Measurements from ENCODE around the gene KCNH1. TPM values are rescaled to one million over a fixed set of nuclear protein-coding genes. Genes with fewer than 3 reads are reported as not detected.
A peak's percentile ranks its signal among the peaks of the same experiment; 100 is the strongest.

KCNH1 gene
- polyA plus RNA-seq, 1 of the 3 experiments (the other 2 are of a cell fraction), result 0.08 TPM

DNA sequence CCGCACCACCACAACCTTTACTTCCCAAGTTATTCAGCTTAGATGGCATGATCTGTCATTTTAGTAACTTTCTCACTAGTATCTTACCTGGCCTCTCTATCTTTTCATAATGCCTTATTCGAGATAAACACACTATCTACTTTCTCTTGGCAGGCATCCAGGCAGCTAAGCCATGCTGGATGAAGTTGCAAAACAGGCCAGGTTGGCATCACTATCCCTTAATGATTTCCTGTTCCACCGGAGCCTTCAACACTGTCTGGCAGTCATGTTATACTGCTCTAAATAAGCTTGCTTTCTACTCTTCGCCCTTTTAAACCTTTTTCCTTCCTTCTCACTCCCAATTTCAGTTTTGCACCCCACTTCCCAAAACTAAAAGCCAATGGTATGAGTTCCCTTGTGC, 12.0 kb upstream of the KCNH1 start:
- Histone ChIP-seq H3K9ac (no peak overlapping the region), H3K4me3 (ENCODE audit: low read depth in 2 of 2, low read length in 1 of 2) (no peak overlapping the region), H2AFZ (ENCODE audit: low read depth) (no peak overlapping the region), H3K4me2 (no peak overlapping the region), H3K27me3 (ENCODE audit: insufficient read depth) (no peaks in the 10 kb centered on the region), H3K9me2 (no peaks in the 10 kb centered on the region), H3K9me3 (no peaks in the 10 kb centered on the region), H3K4me1 (ENCODE audit: control insufficient read depth in 1 of 2, insufficient read depth in 2 of 2, low read depth in 1 of 2, low read length in 1 of 2) (no peaks in the 10 kb centered on the region; a peak in 1 of 4 replicates), H3F3A (replicated peaks; ENCODE audit: insufficient read depth) (no peaks in the 10 kb centered on the region), H3K79me2 (ENCODE audit: insufficient read depth) (no peaks in the 10 kb centered on the region), H4K20me1 (ENCODE audit: insufficient read depth) (no peaks in the 10 kb centered on the region), H3K27ac (ENCODE audit: low read depth in 2 of 2, low read length in 1 of 2) (no peak overlapping the region), H3K36me3 (replicated peaks in 1 of 2; ENCODE audit: control insufficient read depth in 1 of 2, insufficient read depth in 2 of 2, low read length in 1 of 2) (no peaks in the 10 kb centered on the region)
- DNase-seq, result no peak
- TF ChIP-seq POLR2AphosphoS5 (IDR thresholded peaks at IDR 0.05; ENCODE audit: low read depth, low read length) (no peak), EZH2phosphoT487 (IDR thresholded peaks at IDR 0.05; ENCODE audit: borderline replicate concordance, low read depth) (no peak), SMC3 (IDR thresholded peaks at IDR 0.05; ENCODE audit: low read depth, low read length) (no peak), SIN3A (IDR thresholded peaks at IDR 0.05; ENCODE audit: borderline replicate concordance, low read depth, low read length) (no peak), NFIC (IDR thresholded peaks at IDR 0.05; ENCODE audit: borderline replicate concordance) (no peak)
- ChIA-PET POLR2A (no interaction called here), CTCF (interaction anchor here (0.8 to 5.1 kb wide), 3 partner anchors 12 to 739 kb away, joined by 4 to 36 read pairs (median 7); partner anchors contain the start of gene KCNH1)
- WGBS (ENCODE audit: low lambda C conversion rate), result 21% methylated on average over 4 of the region's 4 CpGs

DNA sequence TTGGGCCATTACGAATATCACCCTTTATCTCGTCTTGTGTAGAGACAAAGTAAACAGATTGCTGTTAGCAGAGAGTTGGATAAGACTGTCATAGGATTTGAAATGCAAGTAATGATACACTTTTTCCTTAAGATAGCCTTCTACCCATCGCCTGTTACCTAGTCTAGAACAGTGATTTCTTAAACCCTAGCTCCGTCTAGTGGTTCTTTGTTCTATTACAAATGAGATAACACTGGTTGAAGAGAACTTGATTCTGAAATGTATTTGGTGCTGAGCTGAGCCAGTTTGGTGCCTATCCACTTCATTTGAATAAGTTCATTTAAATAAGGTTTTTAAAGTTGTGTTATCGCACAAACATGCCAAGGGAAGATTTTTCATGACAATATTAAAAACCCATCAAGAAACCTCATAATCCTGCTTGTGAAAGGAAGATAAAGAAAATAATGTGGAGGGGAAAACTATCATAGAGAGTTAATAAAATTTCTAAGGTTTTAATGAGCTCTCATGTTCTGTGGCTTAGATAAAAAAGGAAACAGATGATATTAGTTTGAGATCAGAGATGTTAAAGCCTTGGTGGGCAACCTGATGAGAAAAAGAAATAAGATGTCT, 1.5 kb upstream of the KCNH1 start:
- Histone ChIP-seq H3K27me3 (ENCODE audit: insufficient read depth) (peaks cover 24% of the 10 kb centered on the region), H4K20me1 (ENCODE audit: insufficient read depth) (no peaks in the 10 kb centered on the region), H3K79me2 (ENCODE audit: insufficient read depth) (no peaks in the 10 kb centered on the region), H3K4me2 (no peak overlapping the region), H3K4me3 (ENCODE audit: low read depth in 2 of 2, low read length in 1 of 2) (no peak overlapping the region; a peak in 1 of 4 replicates), H2AFZ (ENCODE audit: low read depth) (no peak overlapping the region), H3K9ac (no peak overlapping the region), H3K36me3 (replicated peaks in 1 of 2; ENCODE audit: control insufficient read depth in 1 of 2, insufficient read depth in 2 of 2, low read length in 1 of 2) (no peaks in the 10 kb centered on the region), H3K9me2 (no peaks in the 10 kb centered on the region), H3K9me3 (no peaks in the 10 kb centered on the region), H3K27ac (ENCODE audit: low read depth in 2 of 2, low read length in 1 of 2) (no peak overlapping the region), H3K4me1 (ENCODE audit: control insufficient read depth in 1 of 2, insufficient read depth in 2 of 2, low read depth in 1 of 2, low read length in 1 of 2) (peaks cover 0 to 13% of the 10 kb centered on the region in 2 experiments; a peak in 2 of 4 replicates), H3F3A (replicated peaks; ENCODE audit: insufficient read depth) (no peaks in the 10 kb centered on the region)
- 3% methylated on average over 5 of the region's 5 CpGs for WGBS (ENCODE audit: low lambda C conversion rate)
- DNase-seq, result peak; percentile 47
- ChIA-PET POLR2A (interaction anchor here (0.6 kb wide), 2 partner anchors 412 to 471 kb away, joined by 3 read pairs; no protein-coding TSS in a partner anchor), CTCF (interaction anchor here (0.6 to 11.1 kb wide), 53 partner anchors 11 to 1922 kb away, joined by 3 to 323 read pairs (median 6); no protein-coding TSS in a partner anchor)
- TF ChIP-seq CHD2 (IDR thresholded peaks at IDR 0.05; ENCODE audit: low read length, partially characterized antibody), result no peak
- TF ChIP-seq RAD21 (IDR thresholded peaks at IDR 0.05; ENCODE audit: low read length), result peak; percentile 92
- TF ChIP-seq, protein P1, sequence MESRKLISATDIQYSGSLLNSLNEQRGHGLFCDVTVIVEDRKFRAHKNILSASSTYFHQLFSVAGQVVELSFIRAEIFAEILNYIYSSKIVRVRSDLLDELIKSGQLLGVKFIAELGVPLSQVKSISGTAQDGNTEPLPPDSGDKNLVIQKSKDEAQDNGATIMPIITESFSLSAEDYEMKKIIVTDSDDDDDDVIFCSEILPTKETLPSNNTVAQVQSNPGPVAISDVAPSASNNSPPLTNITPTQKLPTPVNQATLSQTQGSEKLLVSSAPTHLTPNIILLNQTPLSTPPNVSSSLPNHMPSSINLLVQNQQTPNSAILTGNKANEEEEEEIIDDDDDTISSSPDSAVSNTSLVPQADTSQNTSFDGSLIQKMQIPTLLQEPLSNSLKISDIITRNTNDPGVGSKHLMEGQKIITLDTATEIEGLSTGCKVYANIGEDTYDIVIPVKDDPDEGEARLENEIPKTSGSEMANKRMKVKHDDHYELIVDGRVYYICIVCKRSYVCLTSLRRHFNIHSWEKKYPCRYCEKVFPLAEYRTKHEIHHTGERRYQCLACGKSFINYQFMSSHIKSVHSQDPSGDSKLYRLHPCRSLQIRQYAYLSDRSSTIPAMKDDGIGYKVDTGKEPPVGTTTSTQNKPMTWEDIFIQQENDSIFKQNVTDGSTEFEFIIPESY (IDR thresholded peaks at IDR 0.05; ENCODE audit: borderline replicate concordance, low read depth), result no peak
- TF ChIP-seq SMC3 (IDR thresholded peaks at IDR 0.05; ENCODE audit: low read depth, low read length), result peak; percentile 74
- TF ChIP-seq, protein P2, sequence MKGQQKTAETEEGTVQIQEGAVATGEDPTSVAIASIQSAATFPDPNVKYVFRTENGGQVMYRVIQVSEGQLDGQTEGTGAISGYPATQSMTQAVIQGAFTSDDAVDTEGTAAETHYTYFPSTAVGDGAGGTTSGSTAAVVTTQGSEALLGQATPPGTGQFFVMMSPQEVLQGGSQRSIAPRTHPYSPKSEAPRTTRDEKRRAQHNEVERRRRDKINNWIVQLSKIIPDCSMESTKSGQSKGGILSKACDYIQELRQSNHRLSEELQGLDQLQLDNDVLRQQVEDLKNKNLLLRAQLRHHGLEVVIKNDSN (IDR thresholded peaks at IDR 0.05; ENCODE audit: borderline replicate concordance, low read depth), result no peak
- TF ChIP-seq, protein P3, sequence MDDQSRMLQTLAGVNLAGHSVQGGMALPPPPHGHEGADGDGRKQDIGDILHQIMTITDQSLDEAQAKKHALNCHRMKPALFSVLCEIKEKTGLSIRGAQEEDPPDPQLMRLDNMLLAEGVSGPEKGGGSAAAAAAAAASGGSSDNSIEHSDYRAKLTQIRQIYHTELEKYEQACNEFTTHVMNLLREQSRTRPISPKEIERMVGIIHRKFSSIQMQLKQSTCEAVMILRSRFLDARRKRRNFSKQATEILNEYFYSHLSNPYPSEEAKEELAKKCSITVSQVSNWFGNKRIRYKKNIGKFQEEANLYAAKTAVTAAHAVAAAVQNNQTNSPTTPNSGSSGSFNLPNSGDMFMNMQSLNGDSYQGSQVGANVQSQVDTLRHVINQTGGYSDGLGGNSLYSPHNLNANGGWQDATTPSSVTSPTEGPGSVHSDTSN (IDR thresholded peaks at IDR 0.05), result no peak
- TF ChIP-seq FOXM1 (IDR thresholded peaks at IDR 0.05; ENCODE audit: low read depth), result no peak
- TF ChIP-seq, protein P4, sequence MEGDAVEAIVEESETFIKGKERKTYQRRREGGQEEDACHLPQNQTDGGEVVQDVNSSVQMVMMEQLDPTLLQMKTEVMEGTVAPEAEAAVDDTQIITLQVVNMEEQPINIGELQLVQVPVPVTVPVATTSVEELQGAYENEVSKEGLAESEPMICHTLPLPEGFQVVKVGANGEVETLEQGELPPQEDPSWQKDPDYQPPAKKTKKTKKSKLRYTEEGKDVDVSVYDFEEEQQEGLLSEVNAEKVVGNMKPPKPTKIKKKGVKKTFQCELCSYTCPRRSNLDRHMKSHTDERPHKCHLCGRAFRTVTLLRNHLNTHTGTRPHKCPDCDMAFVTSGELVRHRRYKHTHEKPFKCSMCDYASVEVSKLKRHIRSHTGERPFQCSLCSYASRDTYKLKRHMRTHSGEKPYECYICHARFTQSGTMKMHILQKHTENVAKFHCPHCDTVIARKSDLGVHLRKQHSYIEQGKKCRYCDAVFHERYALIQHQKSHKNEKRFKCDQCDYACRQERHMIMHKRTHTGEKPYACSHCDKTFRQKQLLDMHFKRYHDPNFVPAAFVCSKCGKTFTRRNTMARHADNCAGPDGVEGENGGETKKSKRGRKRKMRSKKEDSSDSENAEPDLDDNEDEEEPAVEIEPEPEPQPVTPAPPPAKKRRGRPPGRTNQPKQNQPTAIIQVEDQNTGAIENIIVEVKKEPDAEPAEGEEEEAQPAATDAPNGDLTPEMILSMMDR (IDR thresholded peaks at IDR 0.05), result peak; percentile 73
- TF ChIP-seq EZH2phosphoT487 (IDR thresholded peaks at IDR 0.05; ENCODE audit: borderline replicate concordance, low read depth), result no peak
- no peak for TF ChIP-seq GABPA (IDR thresholded peaks at IDR 0.05; ENCODE audit: low read depth)
- TF ChIP-seq JUND (IDR thresholded peaks at IDR 0.05), result no peak
- no peak for TF ChIP-seq RFX5 (IDR thresholded peaks at IDR 0.05; ENCODE audit: low read length)
- no peak for TF ChIP-seq TAF1 (IDR thresholded peaks at IDR 0.05; ENCODE audit: borderline replicate concordance, low read depth, low read length)
- no peak for TF ChIP-seq RCOR1 (IDR thresholded peaks at IDR 0.05; ENCODE audit: low read length)
- no peak for TF ChIP-seq MEF2A (IDR thresholded peaks at IDR 0.05; ENCODE audit: borderline replicate concordance, low read depth)
- TF ChIP-seq EP300 (IDR thresholded peaks at IDR 0.05; ENCODE audit: borderline replicate concordance in 1 of 2, low read depth in 1 of 2, low read length in 1 of 2), result no peak
- TF ChIP-seq, protein P5, sequence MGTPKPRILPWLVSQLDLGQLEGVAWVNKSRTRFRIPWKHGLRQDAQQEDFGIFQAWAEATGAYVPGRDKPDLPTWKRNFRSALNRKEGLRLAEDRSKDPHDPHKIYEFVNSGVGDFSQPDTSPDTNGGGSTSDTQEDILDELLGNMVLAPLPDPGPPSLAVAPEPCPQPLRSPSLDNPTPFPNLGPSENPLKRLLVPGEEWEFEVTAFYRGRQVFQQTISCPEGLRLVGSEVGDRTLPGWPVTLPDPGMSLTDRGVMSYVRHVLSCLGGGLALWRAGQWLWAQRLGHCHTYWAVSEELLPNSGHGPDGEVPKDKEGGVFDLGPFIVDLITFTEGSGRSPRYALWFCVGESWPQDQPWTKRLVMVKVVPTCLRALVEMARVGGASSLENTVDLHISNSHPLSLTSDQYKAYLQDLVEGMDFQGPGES (IDR thresholded peaks at IDR 0.05; ENCODE audit: low read depth, low read length), result no peak
- TF ChIP-seq FOXJ3 (CRISPR knock-in tag; IDR thresholded peaks at IDR 0.05), result no peak
